B cell (primary cell): ENCODE results near the gene ATP11B. TPM values are rescaled to one million over a fixed set of nuclear protein-coding genes. Genes with fewer than 3 reads are reported as not detected.

Experiments
- ATAC-seq: fragments of 200-7000 bp; cut with Tn5 transposase; one replicate; pipeline ENCODE4 v1.10.0; 2021; ENCODE audit warnings: low read depth, mild to moderate bottlenecking, moderate number of reproducible peaks, moderate library complexity
- CTCF ChIA-PET: fragments of 350-600 bp; sonication (Branson Sonifier 250); formaldehyde crosslinking; loops from one replicate; lab custom pipeline; 2021; ENCODE audit warnings: antibody characterized with exemption, inconsistent platforms; lab: Charles Lee
- POLR2A ChIA-PET: fragments of 350-600 bp; sonication (Branson Sonifier 250); formaldehyde crosslinking; loops from one replicate; lab custom pipeline; 2021; ENCODE audit warnings: antibody characterized with exemption; lab: Charles Lee
- DNase-seq: peaks from one replicate; pipeline ENCODE4 v3.0.0; 2013
- H2AFZ ChIP-seq: 2 replicates; pipeline ENCODE4 v1.6.1; 2012; ENCODE audit warnings: mild to moderate bottlenecking, low read depth, low read length; ENCODE audit not compliant: insufficient read depth, poor library complexity, severe bottlenecking
- H3K27ac ChIP-seq, 2 donors: 1 replicate in 1 of 2; 2 replicates in 1 of 2; pipeline ENCODE4 v1.5.1; 2012 to 2013; ENCODE audit warnings: low read length in 2 of 2, mild to moderate bottlenecking in 2 of 2, moderate library complexity in 1 of 2
- H3K27me3 ChIP-seq, 4 experiments: fragments of 200-600 bp in 1 of 4; sonication (generic) in 1 of 4; replicated peaks in 1 of 4; 1 replicate in 2 of 4; 2 replicates in 2 of 4; pipeline versions ENCODE4 v1.6.1 to v1.7.0; 2013 to 2016; ENCODE audit warnings: low read length in 3 of 4, mild to moderate bottlenecking in 2 of 4, mixed read lengths in 1 of 4, moderate library complexity in 1 of 4; ENCODE audit not compliant: insufficient read depth in 4 of 4, control insufficient read depth in 3 of 4; ENCODE audit errors: control extremely low read depth in 1 of 4
- H3K36me3 ChIP-seq, 2 experiments: replicated peaks in 1 of 2; 1 replicate in 1 of 2; 2 replicates in 1 of 2; pipeline versions ENCODE4 v1.6.1 to v1.7.1; 2013; ENCODE audit warnings: low read length in 1 of 2; ENCODE audit not compliant: insufficient read depth in 2 of 2, control insufficient read depth in 1 of 2; ENCODE audit errors: control extremely low read depth in 1 of 2, extremely low read depth in 1 of 2
- H3K4me1 ChIP-seq, 2 donors: fragments of 200-600 bp in 1 of 2; sonication (generic) in 1 of 2; 1 replicate in 1 of 2; 2 replicates in 1 of 2; pipeline versions ENCODE4 v1.5.1 to v1.6.1; 2013 to 2017; ENCODE audit warnings: low read length in 2 of 2; ENCODE audit not compliant: control insufficient read depth in 2 of 2, insufficient read depth in 2 of 2
- H3K4me2 ChIP-seq: replicated peaks from 2 replicates; pipeline ENCODE3; 2012; ENCODE audit warnings: mild to moderate bottlenecking, low read depth, low read length; ENCODE audit not compliant: poor library complexity, severe bottlenecking
- H3K4me3 ChIP-seq, 5 experiments: fragments of 200-600 bp in 1 of 5; sonication (generic) in 1 of 5; 1 replicate in 3 of 5; 2 replicates in 2 of 5; pipeline versions ENCODE4 v1.5.1 to v1.7.0; 2011 to 2016; ENCODE audit warnings: low read length in 4 of 5, mild to moderate bottlenecking in 4 of 5, low read depth in 2 of 5, control low read depth in 1 of 5, moderate library complexity in 1 of 5; ENCODE audit not compliant: insufficient read depth in 1 of 5; ENCODE audit errors: control extremely low read depth in 1 of 5, extremely low read depth in 1 of 5
- H3K79me2 ChIP-seq: fragments of 200-600 bp; sonication (generic); one replicate; pipeline ENCODE4 v1.6.0; 2016; ENCODE audit warnings: low read length; ENCODE audit not compliant: control insufficient read depth, insufficient read depth
- H3K9ac ChIP-seq: fragments of 200-600 bp; sonication (generic); 2 replicates; pipeline ENCODE4 v1.6.1; 2017; ENCODE audit warnings: mild to moderate bottlenecking, low read length, moderate library complexity
- H3K9me3 ChIP-seq, 3 donors: one replicate each; pipeline versions ENCODE4 v1.6.1 to v1.7.1; 2013; ENCODE audit warnings: low read length in 2 of 3; ENCODE audit not compliant: control insufficient read depth in 2 of 3, insufficient read depth in 1 of 3; ENCODE audit errors: control extremely low read depth in 1 of 3
- H4K20me1 ChIP-seq: 2 replicates; pipeline ENCODE4 v1.6.0; 2012; ENCODE audit warnings: mild to moderate bottlenecking, low read length; ENCODE audit not compliant: insufficient read depth, control insufficient read depth, poor library complexity, severe bottlenecking
- H3K27ac Mint-ChIP-seq: one replicate; pipeline ENCODE4 v1.8.0; 2021; ENCODE audit warnings: mixed read lengths
- H3K27me3 Mint-ChIP-seq: one replicate; pipeline ENCODE4 v1.8.0; 2021; ENCODE audit warnings: mixed read lengths
- H3K4me1 Mint-ChIP-seq: one replicate; pipeline ENCODE4 v1.8.0; 2021; ENCODE audit warnings: mixed read lengths
- H3K4me3 Mint-ChIP-seq: one replicate; pipeline ENCODE4 v1.8.0; 2021; ENCODE audit warnings: mixed read lengths
- H3K9me3 Mint-ChIP-seq: one replicate; pipeline ENCODE4 v1.8.0; 2022; ENCODE audit warnings: mixed read lengths; ENCODE audit not compliant: insufficient read depth
- CTCF ChIP-seq: fragments of 200-600 bp; IDR thresholded peaks from one replicate; pipeline ENCODE4 v1.8.0; 2022; ENCODE audit warnings: antibody characterized with exemption, mild to moderate bottlenecking
- EZH2 ChIP-seq: IDR thresholded peaks from 2 replicates; pipeline ENCODE4 v1.6.1; 2012; ENCODE audit warnings: borderline replicate concordance, low read depth, mild to moderate bottlenecking, moderate library complexity, low read length; ENCODE audit not compliant: insufficient read depth, poor library complexity, severe bottlenecking
- WGBS: methylation state at CpG from one replicate; pipeline ENCODE4 v1.1.5; 2013; ENCODE audit warnings: missing lambda C conversion rate; ENCODE audit not compliant: insufficient coverage; 5-methylcytosine and 5-hydroxymethylcytosine counted together
- intact Hi-C: fragments of 100-400 bp; cut with micrococcal nuclease; formaldehyde crosslinking; loops from one replicate; pipeline ENCODE4 v1.10.0; 2022
- polyA plus RNA-seq: library from polyadenylated mRNA; depleted of rRNA; stranded (reverse); fragments of >200 nt; gene quantifications from 2 replicates; pipeline ENCODE4 v1.2.3, GENCODE V29; 2012
- total RNA-seq, 2 donors: library from RNA; stranded (reverse); fragments of 120-200 nt in 1 of 2; gene quantifications; 1 replicate in 1 of 2; 2 replicates in 1 of 2; pipeline versions ENCODE4 v1.2.3 to v1.2.4, GENCODE V29; 2013 to 2022

Gene ATP11B
- total and polyA plus RNA-seq, 2 donors (not counting 1 experiment from before 2014, with no cell fraction given): 14.0 to 81.9 TPM

GRCh38 chr3:182914341-182914740 is 121.0 kb downstream of the ATP11B start:
- H3K36me3 ChIP-seq: peaks cover 11 to 25% of the 10 kb centered on the region in 2 experiments
- ChIA-PET POLR2A (no interaction called here), CTCF (no interaction called here)
- H3K27ac ChIP-seq: no peak overlapping the region
- DNase-seq (no peak), ATAC-seq (no peak)
- Mint-ChIP-seq H3K27ac (no peak overlapping the region), H3K27me3 (no peaks in the 10 kb centered on the region), H3K9me3 (no peaks in the 10 kb centered on the region), H3K4me3 (no peak overlapping the region), H3K4me1 (peaks cover 2% of the 10 kb centered on the region)
- intact Hi-C loops: no loop called here
- H3K9ac ChIP-seq: no peak overlapping the region
- no peak overlapping the region for H3K4me3 ChIP-seq
- H3K4me2 ChIP-seq: no peak overlapping the region
- no peaks in the 10 kb centered on the region for H3K9me3 ChIP-seq
- H3K27me3 ChIP-seq: no peaks in the 10 kb centered on the region
- H4K20me1 ChIP-seq: no peaks in the 10 kb centered on the region
- WGBS: no CpG with 5 or more reads among the region's 1 CpG
- H3K4me1 ChIP-seq: peaks cover 0 to 3% of the 10 kb centered on the region in 2 donors
- H3K79me2 ChIP-seq: no peaks in the 10 kb centered on the region
- no peak for TF ChIP-seq EZH2
- TF ChIP-seq CTCF: no peak
- H2AFZ ChIP-seq: no peak overlapping the region

GRCh38 chr3:182917134-182917533 is 123.8 kb downstream of the ATP11B start:
- H3K27me3 ChIP-seq: no peaks in the 10 kb centered on the region
- no CpG with 5 or more reads among the region's 3 CpGs for WGBS

More at GRCh38 chr3:182917134-182917533, 123.8 kb downstream of the ATP11B start:
- Histone ChIP-seq H2AFZ (no peak overlapping the region), H3K27ac (no peak overlapping the region), H3K36me3 (peaks cover 13 to 19% of the 10 kb centered on the region in 2 experiments), H3K4me2 (no peak overlapping the region), H3K9ac (no peak overlapping the region), H3K79me2 (no peaks in the 10 kb centered on the region), H3K4me1 (peaks cover 0 to 3% of the 10 kb centered on the region in 2 donors), H4K20me1 (no peaks in the 10 kb centered on the region), H3K9me3 (no peaks in the 10 kb centered on the region), H3K4me3 (no peak overlapping the region)
- ATAC-seq (no peak), DNase-seq (no peak)
- Mint-ChIP-seq H3K27me3 (no peaks in the 10 kb centered on the region), H3K27ac (no peak overlapping the region), H3K4me3 (no peak overlapping the region), H3K9me3 (no peaks in the 10 kb centered on the region), H3K4me1 (peaks cover 2% of the 10 kb centered on the region)
- no peak for TF ChIP-seq CTCF
- intact Hi-C loops: no loop called here
- ChIA-PET CTCF (interaction anchor here (1.2 kb wide), 2 partner anchors 9 to 12 kb away, joined by 3 to 4 read pairs; no protein-coding TSS in a partner anchor), POLR2A (no interaction called here)
